Activated naive CD4-positive, alpha-beta T cell treated with anti-CD3 and anti-CD28 coated beads, Interleukin-2, amount 10 ng/mL, durations not matched to agents 7 days and 5 days (primary cell): Measurements from ENCODE around the gene ACTR1B.
"Not testable (repeated sequence)": the region's sequence is repeated elsewhere in the genome, so short reads cannot be mapped to it uniquely, and the experiment has no call there.

Experiments used
- CTCF ChIA-PET: fragments of 350-600 bp; sonication (Branson Sonifier 250); formaldehyde crosslinking; loops from one replicate; lab custom pipeline; 2021; ENCODE audit warnings: antibody characterized with exemption; lab: Charles Lee
- DNase-seq: peaks from one replicate; pipeline ENCODE4 v3.0.0-alpha.2; 2020
- H3K27ac Mint-ChIP-seq: one replicate; pipeline ENCODE4 v1.8.0; 2021; ENCODE audit warnings: mild to moderate bottlenecking, moderate library complexity, mixed read lengths
- H3K27me3 Mint-ChIP-seq: one replicate; pipeline ENCODE4 v1.8.0; 2021; ENCODE audit warnings: mild to moderate bottlenecking, mixed read lengths
- H3K36me3 Mint-ChIP-seq: one replicate; pipeline ENCODE4 v1.8.0; 2021; ENCODE audit warnings: mixed read lengths
- H3K4me1 Mint-ChIP-seq: one replicate; pipeline ENCODE4 v1.8.0; 2021; ENCODE audit warnings: mixed read lengths
- H3K4me3 Mint-ChIP-seq: one replicate; pipeline ENCODE4 v1.8.0; 2021; ENCODE audit warnings: mild to moderate bottlenecking, moderate library complexity, mixed read lengths
- H3K9me3 Mint-ChIP-seq: one replicate; pipeline ENCODE4 v1.8.0; 2021; ENCODE audit warnings: mixed read lengths

The ACTR1B gene

DNA sequence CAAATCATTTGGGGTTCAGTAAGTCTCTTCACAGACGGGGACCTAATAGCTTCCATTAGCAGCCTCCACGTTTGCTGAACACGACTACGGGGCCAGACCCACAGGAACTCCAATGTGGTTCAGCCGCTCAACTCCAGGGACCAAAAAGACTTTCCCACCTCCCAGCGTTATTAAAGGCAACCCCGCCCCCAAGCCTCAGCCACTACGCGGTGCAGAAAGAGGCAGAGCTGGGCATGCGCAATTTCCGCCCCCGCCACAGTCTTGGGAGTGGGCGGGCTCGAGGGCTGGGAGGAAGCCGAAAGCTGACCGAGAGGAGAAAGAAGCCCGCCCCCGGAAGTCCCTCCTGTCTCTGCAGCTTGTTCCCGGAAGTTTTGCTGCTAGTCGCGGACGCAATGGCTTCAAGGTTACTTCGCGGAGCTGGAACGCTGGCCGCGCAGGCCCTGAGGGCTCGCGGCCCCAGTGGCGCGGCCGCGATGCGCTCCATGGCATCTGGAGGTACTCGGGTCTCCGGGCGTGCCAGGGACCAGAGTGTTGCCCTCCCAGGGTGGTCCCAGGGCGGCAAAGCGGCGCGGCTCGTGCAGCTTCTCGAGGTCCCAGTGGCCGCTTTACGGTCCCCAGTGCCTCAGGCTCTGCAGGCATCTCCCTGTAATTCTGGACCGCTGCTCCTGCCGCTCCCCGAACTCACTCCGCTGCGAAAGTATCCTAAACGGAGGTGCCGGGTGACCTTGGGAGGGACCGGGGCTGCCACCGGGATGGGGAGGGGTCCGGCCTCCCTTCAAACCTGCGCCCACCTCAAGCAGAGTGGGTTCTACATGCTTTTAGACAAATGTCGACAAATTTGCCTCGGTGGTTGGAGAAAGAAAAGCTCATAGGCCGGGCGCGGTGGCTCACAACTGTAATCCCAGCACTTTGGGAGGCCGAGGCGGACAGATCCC lies 17.9 kb downstream of the ACTR1B start, which contains the start of gene COX5B:
Gene COX5B, plus strand, starts transcription at position 368 of the 935 bp plus-strand sequence. Its CDS starts 25 bp downstream, at position 393.
- peak within 1 kb of the TSS; percentile 94 for H3K27ac Mint-ChIP-seq
- peak; percentile 99 for DNase-seq
- H3K27me3 Mint-ChIP-seq: peaks cover 9% of the 10 kb centered on the region
- H3K4me3 Mint-ChIP-seq: peak within 1 kb of the TSS; percentile 81
- CTCF ChIA-PET: interaction anchor here (0.9 to 2.2 kb wide), 8 partner anchors 13 to 54 kb away, joined by 3 to 9 read pairs (median 6); partner anchors contain the start of gene ACTR1B
- no peaks in the 10 kb centered on the region for H3K9me3 Mint-ChIP-seq
- peaks cover 22% of the 10 kb centered on the region for H3K4me1 Mint-ChIP-seq
- peaks cover 27% of the 10 kb centered on the region for H3K36me3 Mint-ChIP-seq

DNA sequence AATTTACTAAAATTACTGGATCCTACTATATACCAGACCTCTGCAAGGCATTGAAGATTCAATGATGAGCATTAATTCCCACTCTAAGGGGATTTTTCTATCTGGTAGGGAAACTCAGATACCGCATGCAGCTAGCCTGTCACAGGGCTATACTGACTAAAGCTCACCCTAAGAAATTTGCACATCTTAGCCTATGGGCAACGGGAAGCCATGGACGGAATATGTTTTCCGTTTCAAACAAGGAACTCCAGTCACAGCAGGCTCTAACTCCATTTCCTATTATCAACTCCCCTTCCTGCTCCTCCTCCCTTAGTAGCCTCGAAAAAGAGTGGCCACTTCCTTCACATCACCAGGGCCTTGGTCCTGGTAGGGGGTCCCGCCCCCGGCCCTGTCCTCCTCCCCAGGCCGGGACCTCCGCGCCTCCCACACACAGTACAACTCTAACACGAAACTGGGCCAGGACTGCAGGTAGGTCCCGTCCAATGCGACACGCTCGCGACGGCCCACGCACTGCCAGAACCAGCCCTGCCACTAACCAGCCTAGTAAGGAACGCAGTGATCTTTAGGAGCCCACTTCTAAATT lies 18.6 kb downstream of the ACTR1B start:
- H3K4me3 Mint-ChIP-seq: peak overlapping the region; percentile 81
- H3K36me3 Mint-ChIP-seq: peaks cover 26% of the 10 kb centered on the region
- no peak for DNase-seq
- CTCF ChIA-PET: interaction anchor here (1.2 to 1.9 kb wide), 6 partner anchors 17 to 54 kb away, joined by 3 to 9 read pairs (median 6); partner anchors contain the start of gene ACTR1B
- H3K4me1 Mint-ChIP-seq: peaks cover 22% of the 10 kb centered on the region
- no peaks in the 10 kb centered on the region for H3K9me3 Mint-ChIP-seq
- H3K27me3 Mint-ChIP-seq: peaks cover 14% of the 10 kb centered on the region
- H3K27ac Mint-ChIP-seq: peak overlapping the region; percentile 94

DNA sequence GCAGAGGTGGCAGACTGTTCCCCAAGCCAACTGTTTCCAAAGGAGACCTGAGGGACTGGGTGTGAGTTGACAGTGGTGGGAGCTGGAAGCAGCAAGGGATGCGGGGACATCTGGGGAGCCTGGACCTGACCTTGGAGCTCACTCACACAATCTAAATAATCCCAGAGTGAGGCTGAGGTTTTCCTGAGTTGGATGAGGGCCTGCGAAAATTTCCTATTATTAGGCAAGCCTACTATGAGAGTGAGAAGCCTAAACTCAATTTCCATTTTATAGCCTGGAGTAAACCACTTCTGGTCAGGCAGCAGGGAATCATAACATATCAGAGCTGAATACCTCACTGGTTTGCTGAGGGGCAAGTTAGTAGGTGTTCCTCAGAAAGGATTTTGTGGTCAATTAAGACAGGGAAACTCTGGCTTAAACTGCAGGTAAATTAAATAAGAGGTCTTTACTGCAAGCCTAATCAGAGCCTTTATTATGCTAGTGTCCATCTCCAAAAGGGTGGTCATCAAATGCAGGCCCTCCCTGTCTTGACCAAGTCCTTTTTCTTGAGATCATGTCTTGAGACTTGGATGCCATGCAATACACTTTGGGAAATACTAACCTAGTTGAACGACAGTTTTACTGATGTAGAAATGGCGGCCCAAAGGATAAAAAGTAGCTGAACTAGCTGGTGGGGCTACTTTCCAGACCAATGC lies 19.7 kb downstream of the ACTR1B start:
- Mint-ChIP-seq H3K9me3 (no peaks in the 10 kb centered on the region), H3K36me3 (peaks cover 20% of the 10 kb centered on the region), H3K27me3 (peaks cover 21% of the 10 kb centered on the region), H3K4me3 (no peak overlapping the region), H3K4me1 (peaks cover 22% of the 10 kb centered on the region), H3K27ac (no peak overlapping the region)
- CTCF ChIA-PET: interaction anchor here (1.2 to 1.8 kb wide), 3 partner anchors 51 to 54 kb away, joined by 3 to 7 read pairs (median 4); no protein-coding TSS in a partner anchor
- DNase-seq: no peak

DNA sequence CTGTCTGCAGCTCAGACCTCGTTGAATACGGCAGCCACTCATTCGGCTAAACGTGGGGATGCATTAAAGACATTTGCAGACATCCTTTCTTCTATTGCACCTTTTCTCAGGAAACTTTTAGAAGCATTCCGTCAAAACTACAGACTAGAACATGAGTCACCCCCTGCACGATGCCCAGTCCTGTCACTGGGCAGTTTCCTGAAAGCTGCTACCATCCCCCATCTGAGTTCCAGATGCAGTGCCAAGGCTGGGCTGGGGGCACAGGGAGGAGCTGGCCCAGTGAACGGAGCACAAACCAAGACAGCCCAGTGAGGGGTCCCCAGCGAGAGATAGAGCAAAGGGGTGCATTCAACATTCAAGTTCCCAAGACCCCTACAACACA lies 37.8 kb downstream of the ACTR1B start:
- H3K4me1 Mint-ChIP-seq, H3K4me3 Mint-ChIP-seq, H3K9me3 Mint-ChIP-seq, H3K27ac Mint-ChIP-seq, DNase-seq, CTCF ChIA-PET, H3K36me3 Mint-ChIP-seq: not testable (repeated sequence)
- H3K27me3 Mint-ChIP-seq: peaks cover 17% of the 10 kb centered on the region

DNA sequence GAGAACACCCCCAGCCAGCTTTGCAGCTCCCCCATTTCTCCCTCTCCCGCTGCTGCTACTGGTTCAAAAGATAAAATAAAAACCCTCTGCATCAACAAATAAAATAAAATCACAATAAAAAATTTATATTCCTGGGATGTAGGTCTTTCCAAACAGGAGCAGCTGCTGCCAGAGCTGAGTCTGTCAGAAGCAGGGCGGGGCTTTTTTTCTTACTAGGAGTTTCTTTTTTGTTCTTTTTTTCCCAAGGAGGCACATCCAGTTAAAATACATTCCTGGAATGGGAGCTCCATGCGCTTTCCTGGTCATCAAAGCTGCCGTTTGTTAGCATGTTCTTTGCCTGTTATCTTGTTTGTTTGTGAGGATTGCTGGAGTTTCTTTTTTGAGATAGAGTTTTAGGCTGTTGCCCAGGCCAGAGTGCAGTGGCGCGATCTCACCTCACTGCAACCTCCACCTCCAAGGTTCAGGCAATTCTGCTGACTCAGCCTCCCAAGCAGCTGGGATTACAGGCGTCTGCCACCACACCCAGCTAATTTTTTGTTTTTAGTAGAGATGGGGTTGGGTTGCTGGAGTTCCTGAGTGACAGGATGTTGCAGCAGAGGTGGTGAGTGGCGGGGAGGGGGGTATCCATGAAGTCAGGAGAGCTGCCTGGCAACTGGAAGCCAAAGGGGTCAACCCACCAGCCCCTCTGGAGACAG lies 38.3 kb downstream of the ACTR1B start:
- H3K4me3 Mint-ChIP-seq, H3K9me3 Mint-ChIP-seq, CTCF ChIA-PET, DNase-seq, H3K36me3 Mint-ChIP-seq, H3K4me1 Mint-ChIP-seq, H3K27ac Mint-ChIP-seq: not testable (repeated sequence)
- H3K27me3 Mint-ChIP-seq: peaks cover 17% of the 10 kb centered on the region

DNA sequence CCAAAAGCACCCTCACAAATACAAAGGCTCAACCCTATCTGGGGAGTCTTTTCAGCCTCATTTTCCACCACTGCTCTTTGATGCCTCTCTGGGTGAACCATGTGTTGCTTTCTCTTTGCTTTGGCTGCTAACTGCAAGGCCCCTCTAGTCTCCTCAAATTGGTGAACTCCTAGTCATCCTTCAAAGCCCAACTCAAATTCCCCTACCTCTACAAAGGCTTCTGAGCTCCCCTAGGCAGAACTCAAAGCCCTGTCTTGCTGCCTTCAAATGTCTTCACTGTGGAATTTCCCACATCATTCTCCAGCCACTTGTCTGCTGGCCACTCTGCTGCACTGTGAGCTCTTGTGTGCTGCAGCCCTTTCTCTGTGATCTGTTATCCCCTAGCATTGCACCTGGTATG lies 40.9 kb downstream of the ACTR1B start:
- H3K4me3 Mint-ChIP-seq, DNase-seq, H3K9me3 Mint-ChIP-seq, H3K27ac Mint-ChIP-seq, H3K36me3 Mint-ChIP-seq, CTCF ChIA-PET, H3K4me1 Mint-ChIP-seq: not testable (repeated sequence)
- peaks cover 15% of the 10 kb centered on the region for H3K27me3 Mint-ChIP-seq

DNA sequence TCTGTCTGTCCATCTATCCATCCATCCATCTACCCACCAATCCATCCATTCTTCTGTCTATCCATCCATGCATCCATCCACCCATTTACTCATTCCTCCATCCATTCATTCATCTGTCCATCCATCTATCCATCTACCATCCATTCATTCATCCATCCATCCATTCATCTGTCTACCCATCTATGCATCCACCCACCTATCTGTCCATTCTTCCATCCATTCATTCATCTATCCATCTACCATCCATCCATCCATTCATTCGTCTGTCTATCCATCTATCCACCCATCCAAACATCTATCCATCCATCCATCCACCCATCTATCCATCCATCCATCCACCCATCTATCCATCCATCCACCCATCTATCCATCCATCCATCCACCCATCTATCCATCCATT lies 43.4 kb downstream of the ACTR1B start:
- H3K36me3 Mint-ChIP-seq, H3K4me1 Mint-ChIP-seq, H3K27ac Mint-ChIP-seq, CTCF ChIA-PET, H3K9me3 Mint-ChIP-seq, H3K4me3 Mint-ChIP-seq, DNase-seq, H3K27me3 Mint-ChIP-seq: not testable (repeated sequence)

DNA sequence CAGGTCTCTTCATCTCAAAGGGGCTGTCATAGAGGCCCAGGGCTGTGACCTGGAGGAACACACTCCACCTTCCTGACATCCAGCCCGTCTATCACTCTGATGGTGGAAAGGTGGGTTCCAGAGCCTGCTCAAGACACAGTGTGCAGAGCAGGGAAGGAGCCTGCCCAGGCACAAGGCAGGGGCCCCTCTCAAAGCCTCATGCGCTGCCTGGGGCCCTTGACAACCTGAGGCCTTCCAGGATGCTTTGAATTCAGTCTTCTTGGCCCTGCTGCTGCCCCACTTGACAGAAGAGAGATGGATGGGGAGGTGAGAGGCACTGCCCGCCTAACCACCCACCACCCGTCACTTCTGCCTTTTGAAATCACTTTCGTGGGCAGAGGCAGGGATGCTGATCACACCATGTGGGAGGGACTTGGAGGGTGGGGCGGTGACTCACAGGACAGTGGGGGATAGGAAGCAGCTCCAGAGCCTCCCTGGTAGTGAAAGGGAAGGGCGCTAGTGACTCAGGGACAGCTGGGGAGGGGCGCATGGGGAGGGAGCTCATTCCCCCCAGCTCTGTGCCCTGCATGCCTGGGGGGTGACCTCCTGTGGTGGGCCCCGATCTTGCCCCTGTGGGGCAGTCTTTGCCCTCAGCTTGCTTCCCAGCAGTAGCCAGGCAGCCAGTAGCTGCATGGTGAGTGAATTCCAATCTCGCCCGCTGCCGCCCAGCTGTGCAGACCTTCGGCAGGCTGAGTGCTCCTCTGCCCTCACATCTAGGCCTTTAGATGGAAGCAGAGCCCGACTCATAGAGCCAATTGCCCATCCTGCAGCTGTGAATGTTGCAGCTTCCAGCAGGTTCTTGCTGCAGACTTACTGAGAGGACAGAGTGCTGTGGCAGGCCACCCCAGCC lies 44.7 kb downstream of the ACTR1B start:
- H3K4me1 Mint-ChIP-seq, H3K27ac Mint-ChIP-seq, H3K27me3 Mint-ChIP-seq, H3K9me3 Mint-ChIP-seq, DNase-seq, H3K4me3 Mint-ChIP-seq, CTCF ChIA-PET, H3K36me3 Mint-ChIP-seq: not testable (repeated sequence)

DNA sequence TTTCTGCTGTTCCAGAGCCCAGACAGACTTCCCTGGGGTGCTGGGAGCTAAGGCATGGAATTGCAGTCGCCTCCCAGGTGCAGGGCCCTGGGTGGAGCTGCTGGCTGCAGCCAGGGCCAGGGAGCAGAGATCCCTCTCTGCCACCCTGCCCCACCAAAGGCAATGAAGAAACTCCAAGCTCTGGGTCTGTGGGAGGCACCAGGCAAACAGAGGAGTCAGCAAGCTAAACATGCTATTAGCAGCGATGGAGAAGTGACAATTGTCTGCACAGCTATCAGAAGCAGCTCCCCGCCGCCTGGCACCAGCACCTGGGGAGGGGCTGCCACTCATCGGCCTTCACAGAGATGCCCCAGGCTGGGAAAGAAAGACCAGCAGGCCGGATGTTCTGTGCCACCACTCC lies 45.9 kb downstream of the ACTR1B start:
- no peak for DNase-seq
- H3K9me3 Mint-ChIP-seq: no peaks in the 10 kb centered on the region
- H3K4me3 Mint-ChIP-seq: no peak overlapping the region
- no peak overlapping the region for H3K27ac Mint-ChIP-seq
- no peaks in the 10 kb centered on the region for H3K4me1 Mint-ChIP-seq
- no peaks in the 10 kb centered on the region for H3K27me3 Mint-ChIP-seq
- CTCF ChIA-PET: no interaction called here
- no peaks in the 10 kb centered on the region for H3K36me3 Mint-ChIP-seq

DNA sequence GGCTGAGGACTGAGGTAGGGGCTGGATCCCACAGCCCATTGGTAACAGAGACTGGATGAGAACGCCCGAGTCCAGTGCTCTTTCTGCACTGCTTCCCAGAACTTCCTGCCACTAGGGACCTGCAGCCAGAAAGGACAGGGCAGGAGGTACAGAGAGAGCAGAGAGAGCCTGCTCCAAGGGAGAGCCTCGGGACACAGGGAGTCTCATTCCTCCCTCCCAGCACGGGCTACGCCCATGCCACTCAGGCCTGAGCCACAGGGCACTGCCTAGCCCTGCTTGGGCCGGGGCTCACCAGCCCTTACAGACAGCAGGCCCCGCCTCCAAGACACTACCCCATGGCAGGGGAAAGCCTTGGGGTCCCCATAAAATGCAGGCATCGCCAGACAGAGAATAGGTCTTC lies 48.1 kb downstream of the ACTR1B start:
- H3K4me3 Mint-ChIP-seq, CTCF ChIA-PET, H3K27me3 Mint-ChIP-seq, H3K4me1 Mint-ChIP-seq, H3K9me3 Mint-ChIP-seq, H3K27ac Mint-ChIP-seq, DNase-seq, H3K36me3 Mint-ChIP-seq: not testable (repeated sequence)

DNA sequence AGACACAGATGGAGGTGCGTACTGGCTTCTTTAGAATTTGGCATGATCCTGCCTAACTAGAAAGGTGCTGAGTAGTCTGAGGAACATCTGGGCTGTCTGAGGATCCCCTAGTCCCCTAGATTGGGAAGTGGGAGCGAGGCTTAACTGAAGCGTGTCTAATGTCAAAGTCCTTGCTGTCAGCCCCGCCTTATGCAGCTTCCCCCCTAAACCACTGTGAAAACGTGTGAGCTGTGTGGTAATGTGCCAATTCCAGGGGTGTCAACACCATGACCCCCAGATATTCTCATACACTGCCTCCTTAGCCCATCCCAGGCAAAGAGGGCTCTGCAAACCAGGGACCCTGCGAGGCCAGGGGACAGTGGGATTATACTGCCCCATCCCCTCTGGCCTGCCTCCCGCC lies 51.9 kb downstream of the ACTR1B start:
- H3K27me3 Mint-ChIP-seq, H3K4me3 Mint-ChIP-seq, H3K4me1 Mint-ChIP-seq, H3K27ac Mint-ChIP-seq, DNase-seq, H3K36me3 Mint-ChIP-seq, H3K9me3 Mint-ChIP-seq, CTCF ChIA-PET: not testable (repeated sequence)

DNA sequence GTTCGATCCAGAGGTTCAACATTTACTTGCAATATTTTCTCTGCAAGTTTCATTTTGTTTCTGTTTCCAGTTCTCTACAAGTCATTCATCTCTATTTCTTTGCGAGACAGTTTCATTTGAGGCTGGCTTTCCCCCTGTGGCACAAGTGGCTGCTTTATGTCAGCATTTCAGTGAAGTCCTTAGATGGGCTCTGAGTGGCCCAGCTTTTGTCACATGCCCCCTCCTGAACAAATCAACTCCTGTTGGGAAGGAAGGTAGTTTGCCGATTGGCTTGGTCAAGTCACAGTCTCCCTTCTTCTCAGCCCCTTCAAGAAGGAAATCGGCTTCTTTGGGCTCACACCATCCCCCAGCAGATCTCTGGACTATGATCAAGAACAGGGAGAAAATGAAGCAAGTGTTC lies 55.1 kb downstream of the ACTR1B start:
- H3K9me3 Mint-ChIP-seq, H3K4me3 Mint-ChIP-seq, CTCF ChIA-PET, H3K27ac Mint-ChIP-seq, H3K36me3 Mint-ChIP-seq, DNase-seq, H3K4me1 Mint-ChIP-seq, H3K27me3 Mint-ChIP-seq: not testable (repeated sequence)
